ENCODE data around the gene RNF138. TPM values are rescaled to one million over a fixed set of nuclear protein-coding genes. Genes with fewer than 3 reads are reported as not detected.

The RNF138 gene
- total and polyA plus RNA-seq, 10 of the 15 experiments (the other 5 are each of a cell fraction or from before 2014, with no cell fraction given) = 24.2 to 75.2 (median 40.1) TPM

DNA sequence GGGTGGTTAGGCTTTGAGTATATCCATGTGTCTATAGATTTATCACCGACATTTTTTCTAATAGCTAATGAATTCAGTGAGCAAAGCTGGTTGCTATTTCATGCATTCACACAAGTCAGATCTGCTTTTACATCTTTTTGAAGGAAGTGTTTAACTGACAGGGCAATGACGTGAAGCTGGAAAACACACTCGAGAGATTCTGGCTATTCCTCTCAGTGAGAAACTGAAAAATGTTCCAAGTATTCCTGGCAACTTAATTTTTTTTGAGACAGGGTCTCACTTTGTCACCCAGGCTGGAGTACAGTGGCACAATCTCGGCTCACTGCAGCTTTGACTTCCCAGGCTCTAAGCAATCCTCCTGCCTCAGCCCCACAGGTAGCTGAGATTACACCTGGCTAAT is 21.2 kb downstream of the RNF138 start:
- Histone ChIP-seq H3K27me3 (replicated peaks in 1 of 2; ENCODE audit: control insufficient read depth in 2 of 2, insufficient read depth in 2 of 2, low read length in 1 of 2) (no peaks in the 10 kb centered on the region), H3K79me2 (ENCODE audit: control insufficient read depth, insufficient read depth, low read length) (peaks cover 40% of the 10 kb centered on the region), H3K36me3 (ENCODE audit: control insufficient read depth in 2 of 2, insufficient read depth in 2 of 2, low read length in 1 of 2) (peaks cover 6 to 23% of the 10 kb centered on the region in 2 experiments), H3K4me3 (no peak overlapping the region), H3K9ac (ENCODE audit: control insufficient read depth, insufficient read depth, low read length) (no peak overlapping the region), H3K4me2 (ENCODE audit: control insufficient read depth, insufficient read depth) (no peak overlapping the region), H3K27ac (ENCODE audit: control insufficient read depth, insufficient read depth) (no peak overlapping the region), H4K20me1 (ENCODE audit: control insufficient read depth, insufficient read depth) (no peaks in the 10 kb centered on the region; the same call in 1 of the 2 replicates), H3K9me3 (replicated peaks; ENCODE audit: control insufficient read depth, insufficient read depth, low read length) (no peaks in the 10 kb centered on the region), H2AFZ (ENCODE audit: control insufficient read depth, low read depth, low read length) (no peak overlapping the region), H3K4me1 (ENCODE audit: control insufficient read depth, insufficient read depth, low read length) (no peaks in the 10 kb centered on the region)
- in situ Hi-C loops (cut with MboI) = no loop called here
- ChIA-PET RAD21 (ENCODE audit: unreplicated experiment) (no interaction called here), CTCF (no interaction called here), SMC1A (ENCODE audit: uncharacterized antibody, unreplicated experiment) (interaction anchor here (1.2 to 1.5 kb wide), 2 partner anchors 9 to 17 kb away, joined by 3 read pairs; no protein-coding TSS in a partner anchor), POLR2A (no interaction called here)
- intact Hi-C loops (cut with micrococcal nuclease; ENCODE audit: unreplicated experiment) = no loop called here
- ATAC-seq (no peak), FAIRE-seq (no peak), DNase-seq (ENCODE audit: low read depth, low spot score) (no peak)
- TF ChIP-seq, protein P1, sequence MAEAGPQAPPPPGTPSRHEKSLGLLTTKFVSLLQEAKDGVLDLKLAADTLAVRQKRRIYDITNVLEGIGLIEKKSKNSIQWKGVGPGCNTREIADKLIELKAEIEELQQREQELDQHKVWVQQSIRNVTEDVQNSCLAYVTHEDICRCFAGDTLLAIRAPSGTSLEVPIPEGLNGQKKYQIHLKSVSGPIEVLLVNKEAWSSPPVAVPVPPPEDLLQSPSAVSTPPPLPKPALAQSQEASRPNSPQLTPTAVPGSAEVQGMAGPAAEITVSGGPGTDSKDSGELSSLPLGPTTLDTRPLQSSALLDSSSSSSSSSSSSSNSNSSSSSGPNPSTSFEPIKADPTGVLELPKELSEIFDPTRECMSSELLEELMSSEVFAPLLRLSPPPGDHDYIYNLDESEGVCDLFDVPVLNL (IDR thresholded peaks at IDR 0.05; ENCODE audit: low read depth, low read length) = no peak
- TF ChIP-seq, protein P2, sequence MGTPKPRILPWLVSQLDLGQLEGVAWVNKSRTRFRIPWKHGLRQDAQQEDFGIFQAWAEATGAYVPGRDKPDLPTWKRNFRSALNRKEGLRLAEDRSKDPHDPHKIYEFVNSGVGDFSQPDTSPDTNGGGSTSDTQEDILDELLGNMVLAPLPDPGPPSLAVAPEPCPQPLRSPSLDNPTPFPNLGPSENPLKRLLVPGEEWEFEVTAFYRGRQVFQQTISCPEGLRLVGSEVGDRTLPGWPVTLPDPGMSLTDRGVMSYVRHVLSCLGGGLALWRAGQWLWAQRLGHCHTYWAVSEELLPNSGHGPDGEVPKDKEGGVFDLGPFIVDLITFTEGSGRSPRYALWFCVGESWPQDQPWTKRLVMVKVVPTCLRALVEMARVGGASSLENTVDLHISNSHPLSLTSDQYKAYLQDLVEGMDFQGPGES (IDR thresholded peaks at IDR 0.05) = no peak
- no peak for TF ChIP-seq NFIC (IDR thresholded peaks at IDR 0.05; ENCODE audit: low read depth, low read length)
- TF ChIP-seq TCF12 (IDR thresholded peaks at IDR 0.05; ENCODE audit: low read depth, low read length) = no peak
- no peak for TF ChIP-seq RBBP5 (conservative IDR thresholded peaks at IDR 0.05)
- TF ChIP-seq SMC3 (IDR thresholded peaks at IDR 0.05; ENCODE audit: borderline replicate concordance, low read length) = no peak
- TF ChIP-seq CHD2 (IDR thresholded peaks at IDR 0.05; ENCODE audit: borderline replicate concordance, low read depth, low read length) = no peak
- no peak for TF ChIP-seq RB1 (IDR thresholded peaks at IDR 0.05; ENCODE audit: borderline replicate concordance)
- TF ChIP-seq, protein P3, sequence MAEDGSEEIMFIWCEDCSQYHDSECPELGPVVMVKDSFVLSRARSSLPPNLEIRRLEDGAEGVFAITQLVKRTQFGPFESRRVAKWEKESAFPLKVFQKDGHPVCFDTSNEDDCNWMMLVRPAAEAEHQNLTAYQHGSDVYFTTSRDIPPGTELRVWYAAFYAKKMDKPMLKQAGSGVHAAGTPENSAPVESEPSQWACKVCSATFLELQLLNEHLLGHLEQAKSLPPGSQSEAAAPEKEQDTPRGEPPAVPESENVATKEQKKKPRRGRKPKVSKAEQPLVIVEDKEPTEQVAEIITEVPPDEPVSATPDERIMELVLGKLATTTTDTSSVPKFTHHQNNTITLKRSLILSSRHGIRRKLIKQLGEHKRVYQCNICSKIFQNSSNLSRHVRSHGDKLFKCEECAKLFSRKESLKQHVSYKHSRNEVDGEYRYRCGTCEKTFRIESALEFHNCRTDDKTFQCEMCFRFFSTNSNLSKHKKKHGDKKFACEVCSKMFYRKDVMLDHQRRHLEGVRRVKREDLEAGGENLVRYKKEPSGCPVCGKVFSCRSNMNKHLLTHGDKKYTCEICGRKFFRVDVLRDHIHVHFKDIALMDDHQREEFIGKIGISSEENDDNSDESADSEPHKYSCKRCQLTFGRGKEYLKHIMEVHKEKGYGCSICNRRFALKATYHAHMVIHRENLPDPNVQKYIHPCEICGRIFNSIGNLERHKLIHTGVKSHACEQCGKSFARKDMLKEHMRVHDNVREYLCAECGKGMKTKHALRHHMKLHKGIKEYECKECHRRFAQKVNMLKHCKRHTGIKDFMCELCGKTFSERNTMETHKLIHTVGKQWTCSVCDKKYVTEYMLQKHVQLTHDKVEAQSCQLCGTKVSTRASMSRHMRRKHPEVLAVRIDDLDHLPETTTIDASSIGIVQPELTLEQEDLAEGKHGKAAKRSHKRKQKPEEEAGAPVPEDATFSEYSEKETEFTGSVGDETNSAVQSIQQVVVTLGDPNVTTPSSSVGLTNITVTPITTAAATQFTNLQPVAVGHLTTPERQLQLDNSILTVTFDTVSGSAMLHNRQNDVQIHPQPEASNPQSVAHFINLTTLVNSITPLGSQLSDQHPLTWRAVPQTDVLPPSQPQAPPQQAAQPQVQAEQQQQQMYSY (CRISPR knock-in tag; IDR thresholded peaks at IDR 0.05) = no peak
- TF ChIP-seq HDAC2 (IDR thresholded peaks at IDR 0.05) = no peak
- TF ChIP-seq MYB (IDR thresholded peaks at IDR 0.05; ENCODE audit: borderline replicate concordance, low read depth, low read length) = no peak
- no peak for TF ChIP-seq CBX3 (IDR thresholded peaks at IDR 0.05; ENCODE audit: borderline replicate concordance, low read depth)
- TF ChIP-seq NR2F1 (conservative IDR thresholded peaks at IDR 0.05) = no peak
- TF ChIP-seq SMAD1 (IDR thresholded peaks at IDR 0.05; ENCODE audit: low read depth, partially characterized antibody) = no peak
- BruUV-seq (replicated peaks) = TSS peak; percentile 19
- 98% methylated on average over 4 of the region's 4 CpGs for WGBS (ENCODE audit: insufficient coverage, insufficient replicate concordance, low lambda C conversion rate, missing lambda C conversion rate)
